T-cell (primary cell): ENCODE results near the gene ADAMTSL4. TPM values are rescaled to one million over a fixed set of nuclear protein-coding genes. Genes with fewer than 3 reads are reported as not detected.

Experiments
- ATAC-seq, 4 experiments: fragments of 200-7000 bp in 3 of 4; fragments of 150-1000 bp in 1 of 4; cut with Tn5 transposase; replicated peaks in 1 of 4; 1 replicate in 3 of 4; 2 replicates in 1 of 4; pipeline ENCODE4 v1.10.0; 2021; ENCODE audit warnings: moderate library complexity in 3 of 4, mild to moderate bottlenecking in 2 of 4, moderate number of reproducible peaks in 1 of 4
- CTCF ChIA-PET, 2 donors: fragments of 300-600 bp; sonication (Branson Sonifier 250); formaldehyde crosslinking; loops; one replicate each; lab custom pipeline; 2022; ENCODE audit warnings: antibody characterized with exemption in 2 of 2; lab: Charles Lee
- POLR2A ChIA-PET, 2 donors: fragments of 300-600 bp; sonication (Branson Sonifier 250); formaldehyde crosslinking; loops; one replicate each; lab custom pipeline; 2022; ENCODE audit warnings: antibody characterized with exemption in 2 of 2; lab: Charles Lee
- DNase-seq, 35 experiments: peaks; one replicate each; pipeline versions ENCODE4 v3.0.0 to v3.0.0-alpha.2; 2013 to 2023
- H3K27ac ChIP-seq: one replicate; pipeline ENCODE4 v1.5.1; 2013; ENCODE audit warnings: low read length
- H3K27me3 ChIP-seq, 2 experiments: replicated peaks in 1 of 2; 1 replicate in 1 of 2; 2 replicates in 1 of 2; pipeline versions ENCODE4 v1.6.1 to v1.7.0; 2013; ENCODE audit warnings: low read length in 1 of 2, mixed read lengths in 1 of 2; ENCODE audit not compliant: control insufficient read depth in 2 of 2, insufficient read depth in 2 of 2; ENCODE audit errors: extremely low read depth in 1 of 2
- H3K36me3 ChIP-seq, 2 donors: 1 replicate in 1 of 2; 2 replicates in 1 of 2; pipeline versions ENCODE4 v1.6.1 to v1.7.0; 2013; ENCODE audit warnings: low read length in 1 of 2; ENCODE audit not compliant: control insufficient read depth in 2 of 2, insufficient read depth in 1 of 2; ENCODE audit errors: extremely low read depth in 1 of 2
- H3K4me1 ChIP-seq, 2 experiments: 1 replicate in 1 of 2; 2 replicates in 1 of 2; pipeline versions ENCODE4 v1.6.1 to v1.7.0; 2013; ENCODE audit warnings: low read length in 2 of 2, mixed read lengths in 1 of 2; ENCODE audit not compliant: insufficient read depth in 2 of 2, control insufficient read depth in 1 of 2; ENCODE audit errors: extremely low read depth in 1 of 2
- H3K4me3 ChIP-seq, 2 donors: 1 replicate in 1 of 2; 2 replicates in 1 of 2; pipeline versions ENCODE4 v1.5.1 to v1.7.0; 2013; ENCODE audit warnings: mild to moderate bottlenecking in 2 of 2, low read length in 1 of 2, moderate library complexity in 1 of 2; ENCODE audit not compliant: control insufficient read depth in 1 of 2; ENCODE audit errors: extremely low read depth in 1 of 2
- H3K9me3 ChIP-seq: 2 replicates; pipeline ENCODE4 v1.7.0; 2013
- H3K27ac Mint-ChIP-seq, 2 donors: one replicate each; pipeline ENCODE4 v1.8.0; 2020 to 2021; ENCODE audit warnings: mild to moderate bottlenecking in 2 of 2, mixed read lengths in 2 of 2
- H3K27me3 Mint-ChIP-seq, 2 donors: one replicate each; pipeline ENCODE4 v1.8.0; 2021 to 2022; ENCODE audit warnings: mixed read lengths in 2 of 2
- H3K36me3 Mint-ChIP-seq: one replicate; pipeline ENCODE4 v1.8.0; 2021; ENCODE audit warnings: mixed read lengths
- H3K4me1 Mint-ChIP-seq, 3 donors: one replicate each; pipeline ENCODE4 v1.8.0; 2020 to 2022; ENCODE audit warnings: mixed read lengths in 3 of 3, mild to moderate bottlenecking in 1 of 3
- H3K4me3 Mint-ChIP-seq, 3 donors: one replicate each; pipeline ENCODE4 v1.8.0; 2020 to 2022; ENCODE audit warnings: mild to moderate bottlenecking in 3 of 3, mixed read lengths in 3 of 3, moderate library complexity in 3 of 3
- H3K9me3 Mint-ChIP-seq, 3 donors: one replicate each; pipeline ENCODE4 v1.8.0; 2020 to 2022; ENCODE audit warnings: mixed read lengths in 3 of 3
- WGBS: methylation state at CpG from one replicate; pipeline ENCODE4 v1.1.5; 2013; ENCODE audit warnings: missing lambda C conversion rate; ENCODE audit not compliant: insufficient coverage; 5-methylcytosine and 5-hydroxymethylcytosine counted together
- total RNA-seq, 35 experiments: library from RNA in 6 of 35; stranded (reverse) in 6 of 35; fragments of 120-200 nt in 1 of 35; gene quantifications; one replicate each; pipeline versions ENCODE4 v1.2.1 to v1.2.4 and lab custom pipeline; 2013 to 2026

ADAMTSL4 gene
- total RNA-seq, 5 donors from 2014 or later (not counting 1 experiment from before 2014, with no cell fraction given): 0.26 to 0.66 (median 0.49) TPM

DNA sequence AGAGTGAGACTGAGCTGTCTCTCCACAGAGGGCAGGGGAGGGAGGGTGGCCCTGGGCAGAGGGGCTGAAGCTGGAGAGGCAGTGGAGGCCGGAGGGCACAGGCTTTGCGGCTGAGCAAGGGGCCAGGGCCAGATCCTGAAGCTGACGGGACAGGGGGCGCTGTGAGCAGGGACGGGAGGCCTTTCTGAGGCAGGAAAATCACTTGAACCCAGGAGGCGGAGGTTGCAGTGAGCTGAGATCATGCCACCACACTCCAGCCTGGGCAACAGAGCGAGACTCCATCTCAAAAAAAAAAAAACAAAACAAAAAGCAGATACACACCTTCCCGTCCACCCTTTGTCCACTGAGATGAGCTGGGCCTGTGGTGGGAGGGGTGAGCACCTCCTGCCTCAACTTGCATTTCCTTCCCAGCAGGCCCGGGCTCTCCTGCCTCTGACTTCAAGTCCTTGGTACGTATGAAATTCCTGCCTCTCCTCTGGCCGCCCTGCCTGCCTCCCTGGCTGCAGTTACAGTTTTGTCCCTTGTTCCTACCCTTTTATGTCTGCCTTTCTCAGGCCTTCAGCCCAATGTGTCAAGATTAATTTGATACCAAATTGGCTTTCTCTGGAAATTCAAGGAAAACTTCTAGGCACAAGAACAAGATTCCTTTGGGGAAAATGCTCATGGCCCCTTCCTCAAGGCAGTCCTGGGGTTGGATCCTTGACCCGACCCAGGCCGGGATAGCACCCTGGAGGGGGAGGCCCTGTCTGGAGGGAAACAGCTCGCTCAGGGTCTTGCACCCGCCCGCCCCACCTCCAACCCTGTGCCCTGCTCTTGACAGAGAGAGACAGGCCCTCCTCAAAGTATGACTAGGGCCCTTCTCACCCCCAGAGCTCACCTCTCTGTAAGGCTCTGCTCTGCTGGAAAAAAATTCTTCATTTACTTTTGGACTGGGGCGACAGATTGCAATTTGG, 11.2 kb upstream of the ADAMTSL4 start:
- no peaks in the 10 kb centered on the region for H3K36me3 ChIP-seq
- H3K4me1 Mint-ChIP-seq: no peaks in the 10 kb centered on the region
- peaks cover 0 to 13% of the 10 kb centered on the region in 2 experiments for H3K27me3 ChIP-seq
- no peaks in the 10 kb centered on the region for H3K9me3 Mint-ChIP-seq
- ATAC-seq: no peak
- no peak overlapping the region for H3K4me3 ChIP-seq
- H3K27ac Mint-ChIP-seq: no peak overlapping the region
- no peak overlapping the region for H3K27ac ChIP-seq
- peaks cover 0 to 6% of the 10 kb centered on the region in 2 donors for H3K27me3 Mint-ChIP-seq
- H3K4me1 ChIP-seq: no peaks in the 10 kb centered on the region
- H3K9me3 ChIP-seq: no peaks in the 10 kb centered on the region
- ChIA-PET CTCF (no interaction called here), POLR2A (interaction anchor here in 1 of 2 donors (0.7 kb wide), 1 partner anchor 176 kb away, joined by 3 read pairs; no protein-coding TSS in a partner anchor)
- H3K4me3 Mint-ChIP-seq: no peak overlapping the region
- 87% methylated on average over 8 of the region's 17 CpGs for WGBS
- DNase-seq: no peak
- no peaks in the 10 kb centered on the region for H3K36me3 Mint-ChIP-seq

DNA sequence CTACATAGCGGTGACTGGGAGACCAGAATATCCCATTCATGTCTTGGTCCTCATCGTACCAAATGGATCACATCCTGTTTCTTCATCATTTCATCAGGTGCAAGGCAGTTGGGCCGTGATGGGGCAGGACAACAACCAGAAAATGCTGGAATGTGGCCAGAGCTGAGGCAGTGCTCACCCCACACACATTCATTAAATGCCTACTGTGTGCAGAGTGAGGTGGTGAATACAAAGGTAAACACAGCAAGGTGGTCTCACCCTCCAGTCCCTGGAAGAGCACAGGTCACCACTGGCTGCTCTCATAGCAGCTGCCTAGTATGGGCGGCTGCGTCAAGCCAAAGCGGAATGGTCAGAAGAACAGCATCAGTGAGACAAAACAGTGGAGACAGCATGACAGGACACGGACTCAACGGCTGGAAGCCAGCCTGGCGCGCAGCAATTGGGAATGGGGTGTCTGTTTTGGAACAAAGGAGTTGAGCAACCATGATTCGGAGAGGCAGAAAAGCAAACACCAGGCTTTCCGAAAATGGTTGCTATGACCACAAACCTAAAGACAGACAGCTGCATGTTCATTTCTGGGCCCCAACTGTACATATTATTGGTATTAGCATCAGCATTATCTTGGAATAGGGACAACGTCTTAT, 5.6 kb upstream of the ADAMTSL4 start:
- Mint-ChIP-seq H3K9me3 (no peaks in the 10 kb centered on the region), H3K4me1 (peaks cover 3 to 4% (median 4%) of the 10 kb centered on the region in 3 donors), H3K4me3 (no peak overlapping the region), H3K27me3 (peaks cover 11 to 33% of the 10 kb centered on the region in 2 donors), H3K27ac (no peak overlapping the region), H3K36me3 (no peaks in the 10 kb centered on the region)
- Histone ChIP-seq H3K36me3 (no peaks in the 10 kb centered on the region), H3K27ac (no peak overlapping the region), H3K27me3 (peaks cover 2 to 51% of the 10 kb centered on the region in 2 experiments), H3K9me3 (no peaks in the 10 kb centered on the region), H3K4me1 (peaks cover 0 to 4% of the 10 kb centered on the region in 2 experiments), H3K4me3 (no peak overlapping the region)
- ATAC-seq: no peak
- CTCF ChIA-PET: interaction anchor here in 1 of 2 donors (0.6 kb wide), 2 partner anchors 132 to 173 kb away, joined by 3 to 5 read pairs; no protein-coding TSS in a partner anchor
- no peak for DNase-seq
- POLR2A ChIA-PET: interaction anchor here in 1 of 2 donors (0.6 kb wide), 1 partner anchor 151 kb away, joined by 14 read pairs; no protein-coding TSS in a partner anchor
- WGBS: 95% methylated on average over 4 of the region's 13 CpGs

- DNase-seq (no peak), ATAC-seq (no peak)
- Mint-ChIP-seq H3K27me3 (peaks cover 11 to 33% of the 10 kb centered on the region in 2 donors), H3K36me3 (no peaks in the 10 kb centered on the region), H3K27ac (no peak overlapping the region), H3K4me1 (peaks cover 3 to 5% (median 4%) of the 10 kb centered on the region in 3 donors), H3K9me3 (no peaks in the 10 kb centered on the region), H3K4me3 (no peak overlapping the region)
- Histone ChIP-seq H3K4me3 (no peak overlapping the region), H3K9me3 (no peaks in the 10 kb centered on the region), H3K36me3 (no peaks in the 10 kb centered on the region), H3K27ac (no peak overlapping the region), H3K27me3 (peaks cover 2 to 48% of the 10 kb centered on the region in 2 experiments), H3K4me1 (peaks cover 0 to 5% of the 10 kb centered on the region in 2 experiments)
- POLR2A ChIA-PET: interaction anchor here in 1 of 2 donors (0.6 kb wide), 2 partner anchors 151 to 213 kb away, joined by 8 to 14 read pairs; no protein-coding TSS in a partner anchor
- WGBS: no CpG with 5 or more reads among the region's 3 CpGs
- CTCF ChIA-PET: interaction anchor here in 1 of 2 donors (0.6 kb wide), 3 partner anchors 74 to 173 kb away, joined by 3 to 5 read pairs (median 3); no protein-coding TSS in a partner anchor
These were observed 5.0 kb upstream of the ADAMTSL4 start for GRCh38 chr1:150544204-150544603.

- no peaks in the 10 kb centered on the region for H3K36me3 ChIP-seq
- no peak for ATAC-seq
- peaks cover 11 to 37% of the 10 kb centered on the region in 2 donors for H3K27me3 Mint-ChIP-seq
- peaks cover 7 to 11% (median 9%) of the 10 kb centered on the region in 3 donors for H3K4me1 Mint-ChIP-seq
- no peak overlapping the region for H3K4me3 Mint-ChIP-seq
- H3K27me3 ChIP-seq: peaks cover 2 to 60% of the 10 kb centered on the region in 2 experiments
- H3K4me1 ChIP-seq: peaks cover 0 to 14% of the 10 kb centered on the region in 2 experiments
- H3K27ac Mint-ChIP-seq: no peak overlapping the region
- no CpG with 5 or more reads among the region's 6 CpGs for WGBS
- no peak for DNase-seq
- H3K27ac ChIP-seq: no peak overlapping the region
- ChIA-PET POLR2A (interaction anchor here (0.6 to 0.7 kb wide), 2 partner anchors 34 to 413 kb away, joined by 5 to 14 read pairs; partner anchors contain the start of gene MCL1 (in 1 of the 2)), CTCF (interaction anchor here in 1 of 2 donors (0.6 to 0.7 kb wide), 2 partner anchors 14 to 333 kb away, joined by 3 to 5 read pairs; no protein-coding TSS in a partner anchor)
- no peak overlapping the region for H3K4me3 ChIP-seq
- H3K9me3 ChIP-seq: no peaks in the 10 kb centered on the region
- H3K9me3 Mint-ChIP-seq: no peaks in the 10 kb centered on the region
- H3K36me3 Mint-ChIP-seq: no peaks in the 10 kb centered on the region
These were observed 3.6 kb upstream of the ADAMTSL4 start for GRCh38 chr1:150545486-150546032.

DNA sequence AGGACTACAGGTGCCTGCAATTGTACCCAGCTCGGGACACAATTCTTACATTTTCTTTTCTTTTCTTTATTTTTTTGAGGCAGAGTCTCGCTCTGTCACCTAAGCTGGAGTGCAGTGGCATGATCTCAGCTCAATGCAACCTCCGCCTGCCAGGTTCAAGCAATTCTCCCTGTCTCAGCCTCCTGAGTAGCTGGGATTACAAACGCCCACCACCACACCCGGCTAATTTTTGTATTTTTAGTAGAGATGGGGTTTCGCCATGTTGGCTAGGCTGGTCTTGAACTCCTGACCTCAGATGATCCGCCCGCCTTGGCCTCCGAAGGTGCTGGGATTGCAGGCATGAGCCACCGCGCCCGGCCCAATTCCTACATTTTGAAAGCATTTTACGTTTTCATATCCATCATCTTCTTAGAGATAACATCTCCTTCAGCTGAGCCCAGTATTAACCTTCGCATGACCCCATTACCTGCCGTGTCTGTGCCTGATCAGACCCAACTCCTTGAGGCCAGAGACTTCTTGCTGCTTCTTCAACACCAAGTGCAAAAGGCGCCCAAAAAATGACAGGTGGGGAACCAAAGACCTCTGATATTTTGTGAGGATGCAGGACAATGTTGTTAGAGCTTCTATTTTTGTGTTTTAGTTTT, 2.8 kb upstream of the ADAMTSL4 start:
- Mint-ChIP-seq H3K9me3 (no peaks in the 10 kb centered on the region), H3K4me1 (peaks cover 11 to 18% (median 15%) of the 10 kb centered on the region in 3 donors), H3K27ac (no peak overlapping the region), H3K27me3 (peaks cover 11 to 37% of the 10 kb centered on the region in 2 donors), H3K4me3 (no peak overlapping the region), H3K36me3 (no peaks in the 10 kb centered on the region)
- ATAC-seq (no peak), DNase-seq (no peak)
- H3K4me3 ChIP-seq: no peak overlapping the region
- CTCF ChIA-PET: no interaction called here
- no peaks in the 10 kb centered on the region for H3K36me3 ChIP-seq
- peaks cover 2 to 69% of the 10 kb centered on the region in 2 experiments for H3K27me3 ChIP-seq
- 94% methylated on average over 9 of the region's 16 CpGs for WGBS
- POLR2A ChIA-PET: interaction anchor here in 1 of 2 donors (0.6 kb wide), 1 partner anchor 18 kb away, joined by 6 read pairs; no protein-coding TSS in a partner anchor
- H3K9me3 ChIP-seq: no peaks in the 10 kb centered on the region
- no peak overlapping the region for H3K27ac ChIP-seq
- peaks cover 0 to 23% of the 10 kb centered on the region in 2 experiments for H3K4me1 ChIP-seq
